Measurements from ENCODE around the gene APOC1.
A peak's percentile ranks its signal among the peaks of the same experiment; 100 is the strongest.

DNA sequence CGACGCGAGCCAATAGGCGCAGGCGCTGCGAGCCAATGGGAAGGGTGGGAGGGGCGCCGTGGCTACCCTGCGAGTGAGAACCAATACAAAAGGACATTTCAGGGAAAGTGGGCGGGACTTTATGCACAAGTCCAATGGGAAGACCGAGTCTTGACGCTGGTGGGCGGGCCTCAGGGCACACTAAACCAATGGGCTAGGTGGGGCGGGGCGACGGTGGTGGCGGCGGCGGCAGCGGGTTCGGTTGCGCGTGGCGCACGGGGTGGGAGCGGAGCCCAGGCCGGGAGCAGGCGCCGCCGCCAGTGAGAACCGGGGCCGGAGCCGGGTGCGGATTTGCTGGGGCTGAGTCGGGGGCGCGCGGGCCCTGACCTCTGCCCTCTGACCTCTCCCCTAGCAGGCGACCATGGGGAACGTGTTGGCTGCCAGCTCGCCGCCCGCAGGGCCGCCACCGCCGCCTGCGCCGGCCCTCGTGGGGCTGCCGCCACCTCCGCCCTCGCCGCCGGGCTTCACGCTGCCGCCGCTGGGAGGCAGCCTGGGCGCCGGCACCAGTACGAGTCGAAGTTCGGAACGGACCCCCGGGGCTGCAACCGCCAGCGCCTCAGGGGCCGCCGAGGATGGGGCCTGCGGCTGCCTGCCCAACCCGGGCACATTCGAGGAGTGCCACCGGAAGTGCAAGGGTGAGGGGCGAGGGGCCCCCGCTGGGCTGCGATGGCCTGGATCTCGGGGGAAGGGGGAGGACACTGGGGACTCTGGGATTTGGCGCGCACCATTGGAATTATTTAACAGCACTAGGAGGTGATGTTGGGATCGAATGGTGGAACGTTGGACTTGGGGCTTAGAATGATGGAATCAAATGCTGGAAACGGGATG, 23.2 kb upstream of the APOC1 start, which contains the start of gene TOMM40:
- TF ChIP-seq, protein P1, sequence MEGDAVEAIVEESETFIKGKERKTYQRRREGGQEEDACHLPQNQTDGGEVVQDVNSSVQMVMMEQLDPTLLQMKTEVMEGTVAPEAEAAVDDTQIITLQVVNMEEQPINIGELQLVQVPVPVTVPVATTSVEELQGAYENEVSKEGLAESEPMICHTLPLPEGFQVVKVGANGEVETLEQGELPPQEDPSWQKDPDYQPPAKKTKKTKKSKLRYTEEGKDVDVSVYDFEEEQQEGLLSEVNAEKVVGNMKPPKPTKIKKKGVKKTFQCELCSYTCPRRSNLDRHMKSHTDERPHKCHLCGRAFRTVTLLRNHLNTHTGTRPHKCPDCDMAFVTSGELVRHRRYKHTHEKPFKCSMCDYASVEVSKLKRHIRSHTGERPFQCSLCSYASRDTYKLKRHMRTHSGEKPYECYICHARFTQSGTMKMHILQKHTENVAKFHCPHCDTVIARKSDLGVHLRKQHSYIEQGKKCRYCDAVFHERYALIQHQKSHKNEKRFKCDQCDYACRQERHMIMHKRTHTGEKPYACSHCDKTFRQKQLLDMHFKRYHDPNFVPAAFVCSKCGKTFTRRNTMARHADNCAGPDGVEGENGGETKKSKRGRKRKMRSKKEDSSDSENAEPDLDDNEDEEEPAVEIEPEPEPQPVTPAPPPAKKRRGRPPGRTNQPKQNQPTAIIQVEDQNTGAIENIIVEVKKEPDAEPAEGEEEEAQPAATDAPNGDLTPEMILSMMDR (IDR thresholded peaks at IDR 0.05): no peak
- peak; percentile 36 to 45 for TF ChIP-seq POLR2A (IDR thresholded peaks at IDR 0.05)
